ENCODE data around the gene GMIP.

DNA sequence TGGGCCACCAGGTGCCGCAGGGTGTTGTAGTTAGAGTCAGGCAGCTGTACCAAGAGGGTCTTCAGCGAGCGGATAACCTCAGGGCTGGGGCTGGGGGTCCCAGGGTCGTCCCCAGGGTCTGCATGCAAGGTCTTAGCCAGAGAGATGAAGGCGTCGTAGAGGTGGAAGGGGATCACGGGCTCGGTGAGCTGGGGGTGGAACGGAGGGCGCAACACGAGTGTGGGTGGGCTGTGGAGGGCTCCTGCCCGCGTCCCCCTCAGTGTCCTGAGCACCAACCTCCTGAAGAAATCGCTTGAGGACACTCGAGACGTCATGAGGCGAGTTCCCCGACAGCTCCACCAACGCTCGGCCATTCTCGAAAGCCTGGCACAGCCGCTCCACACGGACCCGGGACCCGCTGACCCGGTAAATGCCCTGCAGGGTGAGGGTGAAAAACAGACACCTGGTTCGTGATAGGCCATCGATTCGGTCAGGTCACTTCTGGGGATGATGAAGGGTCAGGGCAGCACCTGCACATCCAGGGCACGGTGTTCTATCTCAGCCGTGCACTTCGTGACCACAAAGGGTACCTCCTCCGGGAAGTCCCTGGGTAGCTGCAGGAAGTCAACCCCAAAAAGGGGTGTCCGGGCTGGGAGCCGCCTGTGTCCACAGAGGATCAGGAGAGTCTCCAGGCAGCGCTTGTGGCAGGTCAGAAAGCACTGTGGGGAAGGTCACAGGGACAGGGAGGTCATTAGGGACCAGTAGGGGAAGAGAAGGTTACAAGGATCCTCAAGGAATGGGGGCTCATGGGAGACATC is 8.7 kb downstream of the GMIP start:
- TF ChIP-seq, protein P1, sequence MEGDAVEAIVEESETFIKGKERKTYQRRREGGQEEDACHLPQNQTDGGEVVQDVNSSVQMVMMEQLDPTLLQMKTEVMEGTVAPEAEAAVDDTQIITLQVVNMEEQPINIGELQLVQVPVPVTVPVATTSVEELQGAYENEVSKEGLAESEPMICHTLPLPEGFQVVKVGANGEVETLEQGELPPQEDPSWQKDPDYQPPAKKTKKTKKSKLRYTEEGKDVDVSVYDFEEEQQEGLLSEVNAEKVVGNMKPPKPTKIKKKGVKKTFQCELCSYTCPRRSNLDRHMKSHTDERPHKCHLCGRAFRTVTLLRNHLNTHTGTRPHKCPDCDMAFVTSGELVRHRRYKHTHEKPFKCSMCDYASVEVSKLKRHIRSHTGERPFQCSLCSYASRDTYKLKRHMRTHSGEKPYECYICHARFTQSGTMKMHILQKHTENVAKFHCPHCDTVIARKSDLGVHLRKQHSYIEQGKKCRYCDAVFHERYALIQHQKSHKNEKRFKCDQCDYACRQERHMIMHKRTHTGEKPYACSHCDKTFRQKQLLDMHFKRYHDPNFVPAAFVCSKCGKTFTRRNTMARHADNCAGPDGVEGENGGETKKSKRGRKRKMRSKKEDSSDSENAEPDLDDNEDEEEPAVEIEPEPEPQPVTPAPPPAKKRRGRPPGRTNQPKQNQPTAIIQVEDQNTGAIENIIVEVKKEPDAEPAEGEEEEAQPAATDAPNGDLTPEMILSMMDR (conservative IDR thresholded peaks at IDR 0.05 in 1 of 2, IDR thresholded peaks at IDR 0.05 in 1 of 2; ENCODE audit: low read depth in 1 of 2, low read length in 2 of 2) = no peak
- TF ChIP-seq EZH2 (IDR thresholded peaks at IDR 0.05; ENCODE audit: low read length, missing control alignments) = no peak

Data from fibroblast of lung (primary cell).